NCI-H524 (cell line): Measurements from ENCODE around the gene CLSTN2.

Experiments used
- DNase-seq, 2 experiments: peaks; one replicate each; lab custom pipeline; 2025; lab: John Stamatoyannopoulos, UW

The CLSTN2 gene

GRCh38 chr3:140052771-140053702 is 118.1 kb downstream of the CLSTN2 start:
- peak in 1 of 2 experiments; percentile 32 for DNase-seq

- DNase-seq, result peak in 1 of 2 experiments; percentile 47
Observed at GRCh38 chr3:140053794-140054193, 118.8 kb downstream of the CLSTN2 start.

DNA sequence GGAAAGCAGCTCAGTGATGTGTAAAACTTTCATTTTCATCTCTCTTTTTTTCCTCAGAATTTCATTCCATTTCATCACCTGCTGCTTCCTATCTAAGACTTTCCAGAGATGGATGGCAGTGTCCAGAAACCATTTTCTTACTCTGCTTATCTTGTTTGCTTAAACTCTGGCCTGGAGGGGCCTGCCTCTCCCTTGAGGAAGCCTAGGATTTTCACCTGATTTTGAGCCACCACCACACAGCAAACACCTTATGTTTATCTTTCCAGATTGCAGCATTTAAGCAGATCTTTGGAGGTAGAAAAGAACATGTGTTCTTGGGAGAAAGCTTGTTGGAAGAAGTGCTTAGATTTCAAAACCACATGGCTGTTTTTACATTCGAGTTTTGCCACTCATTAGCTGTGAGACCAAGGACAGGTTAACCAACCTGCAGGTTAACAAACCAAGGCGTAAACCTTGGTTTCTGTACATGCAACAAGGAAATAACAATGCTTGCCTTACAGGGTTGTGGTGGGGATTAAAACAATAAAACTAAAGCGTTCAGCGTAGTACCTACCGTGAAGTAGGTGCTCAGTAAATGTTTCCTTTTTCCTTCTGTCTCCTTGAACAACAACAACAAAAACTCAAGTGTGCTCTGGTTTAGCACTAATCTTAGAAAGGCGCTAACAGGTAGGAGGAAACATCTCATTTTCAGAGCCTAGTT is 120.3 kb downstream of the CLSTN2 start:
- peak in 1 of 2 experiments; percentile 13 for DNase-seq

GRCh38 chr3:140056047-140056446 is 121.1 kb downstream of the CLSTN2 start:
- no peak for DNase-seq

DNA sequence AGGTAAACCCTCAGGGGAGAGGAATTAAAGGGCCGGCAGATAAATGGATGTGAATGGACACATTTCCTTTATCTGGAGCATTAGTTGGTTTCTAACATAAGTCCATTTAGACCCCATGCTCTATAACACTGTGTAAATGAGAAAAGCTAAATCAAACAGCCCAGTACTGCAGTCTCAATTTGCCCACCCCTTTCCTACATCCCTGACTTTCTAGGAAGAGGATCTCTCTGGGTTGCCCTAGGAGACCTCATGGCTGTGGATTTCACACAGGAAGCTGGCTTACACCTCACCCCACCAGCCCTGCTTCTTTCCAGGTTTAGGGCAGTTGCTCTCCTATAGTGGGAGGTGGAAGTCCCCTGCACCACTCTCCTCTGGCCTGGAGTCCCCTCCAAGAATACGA is 126.2 kb downstream of the CLSTN2 start:
- DNase-seq, result no peak

GRCh38 chr3:140062461-140062860 is 127.5 kb downstream of the CLSTN2 start:
- DNase-seq, result no peak

DNA sequence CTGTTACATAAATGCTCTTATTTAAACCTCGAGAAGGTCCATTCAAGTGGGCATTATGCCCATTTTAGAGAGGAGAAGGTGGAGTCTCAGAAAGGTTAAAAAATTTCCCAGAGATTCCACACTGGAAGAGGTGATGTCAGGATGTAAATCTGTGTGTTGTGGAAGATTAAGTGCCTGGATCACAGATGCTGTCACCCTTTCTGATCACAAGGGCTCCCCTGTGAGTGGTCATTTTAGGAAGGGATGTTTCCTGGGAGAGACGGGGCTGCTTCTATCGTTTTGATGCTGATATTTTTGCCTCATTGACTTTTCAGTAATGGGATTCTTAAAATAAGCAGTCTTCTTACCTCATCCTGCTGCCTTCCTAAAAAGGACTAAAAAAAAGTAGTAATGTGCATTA is 132.5 kb downstream of the CLSTN2 start:
- peak in 1 of 2 experiments; percentile 18 for DNase-seq

GRCh38 chr3:140068494-140069017 is 133.6 kb downstream of the CLSTN2 start:
- DNase-seq, result no peak

- DNase-seq, result peak in 1 of 2 experiments; percentile 22
Observed at GRCh38 chr3:140073278-140074045, 138.5 kb downstream of the CLSTN2 start.

DNA sequence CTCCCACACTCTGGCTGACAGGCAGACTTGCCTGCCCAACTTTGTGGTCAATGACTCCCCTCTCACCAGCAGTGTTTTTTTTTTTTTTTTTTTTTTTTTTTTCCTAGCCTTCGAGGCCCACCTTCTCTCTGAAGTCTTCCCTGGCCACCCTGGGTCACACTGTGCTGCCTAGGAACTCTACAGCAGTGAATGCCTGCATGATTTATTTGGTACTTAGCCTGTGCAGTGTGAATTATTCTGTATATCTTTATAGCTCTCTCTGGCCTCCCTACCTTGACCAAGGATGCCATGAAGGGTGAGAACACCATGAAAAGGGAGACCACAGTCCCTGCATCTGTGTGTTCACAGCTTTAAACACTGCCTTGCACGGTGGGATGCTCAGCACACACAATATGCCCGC is 141.6 kb downstream of the CLSTN2 start:
- no peak for DNase-seq

DNA sequence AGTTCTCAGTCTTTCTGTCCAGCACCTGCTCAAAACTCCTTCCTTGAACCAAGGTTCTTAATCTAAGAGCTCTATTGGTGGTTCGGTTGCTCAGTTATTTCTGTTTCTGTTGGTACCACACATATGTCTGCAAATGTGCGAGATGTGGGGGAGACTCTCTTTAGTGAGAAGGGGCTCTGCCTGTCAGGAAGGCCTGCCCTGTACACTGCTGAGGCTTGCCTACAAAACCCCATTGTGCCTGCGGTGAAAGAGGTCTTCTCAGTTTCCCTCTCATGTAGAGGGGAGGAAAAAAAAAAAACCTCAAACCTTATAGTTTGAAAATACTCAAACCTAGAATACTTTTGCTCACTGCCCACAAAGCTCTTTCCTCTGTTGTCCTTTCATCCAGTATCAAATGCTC is 142.4 kb downstream of the CLSTN2 start:
- DNase-seq, result no peak

DNA sequence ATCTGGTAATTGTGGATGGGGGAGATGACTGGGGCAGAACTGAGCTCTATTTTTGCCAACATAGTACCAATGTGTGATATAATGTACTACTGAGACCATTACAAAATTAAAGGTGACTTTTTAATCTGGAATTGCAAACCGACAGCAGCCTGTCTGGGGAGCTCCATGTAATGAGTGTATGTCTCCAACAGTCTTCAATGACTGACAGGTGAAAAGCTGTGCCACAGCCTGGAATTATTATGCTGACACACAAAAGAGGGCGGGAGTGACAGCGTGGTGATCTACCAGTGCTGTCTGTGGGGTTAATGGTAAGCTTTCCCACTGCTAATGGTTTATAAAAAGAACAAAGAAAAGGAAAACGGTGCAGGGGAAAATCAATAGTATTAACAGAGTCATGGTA is 143.4 kb downstream of the CLSTN2 start:
- DNase-seq, result no peak

DNA sequence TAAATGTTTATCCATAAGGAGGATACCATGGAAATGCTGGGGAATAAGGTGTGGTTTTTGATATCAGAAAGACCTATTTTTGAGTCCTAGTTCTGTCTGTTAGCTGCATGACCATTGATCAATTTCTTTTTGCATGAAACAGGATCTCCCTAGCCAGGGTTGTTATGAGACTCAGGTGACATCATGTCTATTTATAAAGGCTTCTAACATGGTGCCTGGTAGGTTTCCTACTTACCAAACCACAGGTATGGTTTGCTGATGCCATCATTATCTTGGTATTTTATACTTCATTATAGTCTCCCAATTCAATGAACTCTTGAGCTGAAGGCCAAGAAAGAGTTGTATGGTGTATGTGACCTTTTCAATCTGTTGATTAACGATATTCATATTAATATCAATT is 144.0 kb downstream of the CLSTN2 start:
- no peak for DNase-seq

GRCh38 chr3:140081887-140082286 is 146.9 kb downstream of the CLSTN2 start:
- no peak for DNase-seq

- no peak for DNase-seq
Observed at GRCh38 chr3:140085001-140085400, 150.0 kb downstream of the CLSTN2 start.

DNA sequence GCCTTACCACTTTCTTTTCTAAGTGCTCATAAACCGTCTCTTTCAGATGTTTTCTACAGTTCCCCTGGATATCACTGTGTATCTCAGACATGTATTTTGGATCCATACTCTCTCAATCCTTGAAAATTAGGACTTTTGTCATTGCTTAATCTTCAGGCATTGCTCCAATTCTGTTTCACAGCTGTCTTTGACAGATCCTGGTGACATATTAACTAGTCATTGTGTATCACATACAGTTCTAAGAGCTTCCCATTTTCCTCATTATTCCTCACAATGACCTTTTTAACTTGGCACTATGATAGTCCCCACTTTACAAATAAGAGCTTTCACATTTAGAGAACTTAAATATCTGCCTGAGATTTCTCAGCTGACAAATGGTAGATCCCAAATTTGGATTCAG is 151.7 kb downstream of the CLSTN2 start:
- no peak for DNase-seq

DNA sequence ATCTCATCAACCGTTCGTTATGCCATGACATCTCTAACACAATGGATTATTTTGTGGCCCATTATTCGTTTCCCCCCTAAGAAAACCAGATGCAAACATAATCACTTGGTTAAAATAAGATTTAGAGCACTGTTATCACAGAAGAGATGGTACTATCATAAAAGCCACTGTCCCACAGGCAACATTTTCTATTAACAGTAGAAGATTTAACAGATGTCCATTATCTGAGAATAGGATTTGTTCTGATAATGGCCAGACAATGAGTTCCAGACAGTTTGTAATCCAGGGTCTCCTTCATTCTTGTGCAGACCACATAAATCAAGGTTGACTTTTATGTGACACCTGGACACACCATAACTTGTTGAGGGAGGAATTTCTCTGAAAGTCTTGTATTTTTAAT is 153.1 kb downstream of the CLSTN2 start:
- no peak for DNase-seq

DNA sequence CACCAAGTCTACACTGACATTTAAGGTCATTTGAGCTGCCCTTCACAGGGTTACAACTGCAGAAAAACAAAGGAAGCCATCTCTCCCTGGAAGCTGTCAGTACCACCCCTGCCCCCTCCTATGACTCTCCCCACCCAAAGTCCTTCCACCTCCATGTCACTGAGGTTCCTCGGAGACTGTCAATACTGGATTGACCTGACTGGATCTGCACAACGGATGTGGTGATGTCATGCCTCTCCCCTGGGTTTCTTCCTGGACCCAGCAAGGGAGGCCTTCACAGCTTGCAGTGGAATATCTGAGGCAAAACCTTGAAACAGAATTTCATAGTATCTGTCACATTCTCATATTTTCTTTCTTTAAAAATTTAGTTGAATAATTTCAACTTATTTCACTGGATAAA is 153.5 kb downstream of the CLSTN2 start:
- DNase-seq, result no peak

GRCh38 chr3:140089403-140090072 is 154.6 kb downstream of the CLSTN2 start:
- no peak for DNase-seq

- peak in 1 of 2 experiments; percentile 53 for DNase-seq
Observed at GRCh38 chr3:140091143-140091542, 156.2 kb downstream of the CLSTN2 start.

- DNase-seq, result peak; percentile 99 to 100
Observed at GRCh38 chr3:140092848-140093536, 158.0 kb downstream of the CLSTN2 start.
